Activated CD4-positive, alpha-beta T cell treated with anti-CD3 and anti-CD28 coated beads, Interleukin-2, amount 10 ng/mL, durations not matched to agents 7 days and 5 days (primary cell): Measurements from ENCODE around the gene ALPK3. TPM values are rescaled to one million over a fixed set of nuclear protein-coding genes. Genes with fewer than 3 reads are reported as not detected.

Experiments
- CTCF ChIA-PET: fragments of 350-600 bp; sonication (Branson Sonifier 250); formaldehyde crosslinking; loops from one replicate; lab custom pipeline; 2021; ENCODE audit warnings: antibody characterized with exemption; lab: Charles Lee
- POLR2A ChIA-PET: fragments of 350-600 bp; sonication (Branson Sonifier 250); formaldehyde crosslinking; loops from one replicate; lab custom pipeline; 2021; ENCODE audit warnings: antibody characterized with exemption; lab: Charles Lee
- DNase-seq: peaks from one replicate; pipeline ENCODE4 v3.0.0-alpha.2; 2020
- H3K27ac Mint-ChIP-seq: one replicate; pipeline ENCODE4 v1.8.0; 2021; ENCODE audit warnings: mild to moderate bottlenecking, moderate library complexity, mixed read lengths
- H3K27me3 Mint-ChIP-seq: one replicate; pipeline ENCODE4 v1.8.0; 2021; ENCODE audit warnings: mixed read lengths
- H3K36me3 Mint-ChIP-seq: one replicate; pipeline ENCODE4 v1.8.0; 2021; ENCODE audit warnings: low read depth, mixed read lengths
- H3K4me1 Mint-ChIP-seq: one replicate; pipeline ENCODE4 v1.8.0; 2021; ENCODE audit warnings: mixed read lengths
- H3K4me3 Mint-ChIP-seq: one replicate; pipeline ENCODE4 v1.8.0; 2021; ENCODE audit warnings: mild to moderate bottlenecking, moderate library complexity, mixed read lengths
- H3K9me3 Mint-ChIP-seq: one replicate; pipeline ENCODE4 v1.8.0; 2021; ENCODE audit warnings: mixed read lengths
- total RNA-seq, 2 experiments: library from RNA; stranded (reverse); gene quantifications; one replicate each; pipeline ENCODE4 v1.2.3, GENCODE V29; 2021

The ALPK3 gene
- total RNA-seq, 2 experiments from 2014 or later = 0.15 to 0.27 TPM

GRCh38 chr15:84830036-84830435 is 12.9 kb downstream of the ALPK3 start:
- Mint-ChIP-seq H3K4me1 (no peaks in the 10 kb centered on the region), H3K36me3 (no peaks in the 10 kb centered on the region), H3K27ac (no peak overlapping the region), H3K27me3 (peaks cover 20% of the 10 kb centered on the region), H3K4me3 (no peak overlapping the region), H3K9me3 (no peaks in the 10 kb centered on the region)
- CTCF ChIA-PET = interaction anchor here (1.5 kb wide), 2 partner anchors 13 to 14 kb away, joined by 3 to 4 read pairs; partner anchors contain the start of gene ALPK3
- no peak for DNase-seq
- POLR2A ChIA-PET = no interaction called here

GRCh38 chr15:84831028-84831427 is 13.9 kb downstream of the ALPK3 start:
- Mint-ChIP-seq H3K4me1 (no peaks in the 10 kb centered on the region), H3K9me3 (no peaks in the 10 kb centered on the region), H3K4me3 (no peak overlapping the region), H3K27me3 (peaks cover 20% of the 10 kb centered on the region), H3K36me3 (no peaks in the 10 kb centered on the region), H3K27ac (no peak overlapping the region)
- no peak for DNase-seq
- ChIA-PET CTCF (interaction anchor here (0.6 to 1.5 kb wide), 3 partner anchors 8 to 98 kb away, joined by 3 to 4 read pairs (median 3); partner anchors contain the start of gene ALPK3), POLR2A (no interaction called here)

- peaks cover 25% of the 10 kb centered on the region for H3K27me3 Mint-ChIP-seq
- no peak overlapping the region for H3K4me3 Mint-ChIP-seq
- ChIA-PET CTCF (interaction anchor here (0.6 to 1.5 kb wide), 3 partner anchors 8 to 97 kb away, joined by 3 to 4 read pairs (median 3); partner anchors contain the start of gene ALPK3), POLR2A (no interaction called here)
- no peak overlapping the region for H3K27ac Mint-ChIP-seq
- no peak for DNase-seq
- H3K36me3 Mint-ChIP-seq = no peaks in the 10 kb centered on the region
- no peaks in the 10 kb centered on the region for H3K9me3 Mint-ChIP-seq
- no peaks in the 10 kb centered on the region for H3K4me1 Mint-ChIP-seq
Measured at GRCh38 chr15:84831613-84832012, 14.5 kb downstream of the ALPK3 start.

GRCh38 chr15:84832448-84833040 is 15.4 kb downstream of the ALPK3 start:
- ChIA-PET CTCF (interaction anchor here (0.7 to 1.5 kb wide), 4 partner anchors 10 to 245 kb away, joined by 3 to 4 read pairs (median 3); no protein-coding TSS in a partner anchor), POLR2A (no interaction called here)
- no peak for DNase-seq
- H3K9me3 Mint-ChIP-seq = no peaks in the 10 kb centered on the region
- H3K4me3 Mint-ChIP-seq = no peak overlapping the region
- H3K27me3 Mint-ChIP-seq = peaks cover 28% of the 10 kb centered on the region
- no peaks in the 10 kb centered on the region for H3K36me3 Mint-ChIP-seq
- no peak overlapping the region for H3K27ac Mint-ChIP-seq
- H3K4me1 Mint-ChIP-seq = no peaks in the 10 kb centered on the region

GRCh38 chr15:84833447-84834228 is 16.5 kb downstream of the ALPK3 start:
- Mint-ChIP-seq H3K27ac (no peak overlapping the region), H3K36me3 (no peaks in the 10 kb centered on the region), H3K4me3 (no peak overlapping the region), H3K27me3 (peaks cover 28% of the 10 kb centered on the region), H3K4me1 (no peaks in the 10 kb centered on the region), H3K9me3 (no peaks in the 10 kb centered on the region)
- no peak for DNase-seq
- ChIA-PET CTCF (interaction anchor here (0.6 to 1.5 kb wide), 5 partner anchors 8 to 246 kb away, joined by 3 to 5 read pairs (median 3); no protein-coding TSS in a partner anchor), POLR2A (no interaction called here)

DNA sequence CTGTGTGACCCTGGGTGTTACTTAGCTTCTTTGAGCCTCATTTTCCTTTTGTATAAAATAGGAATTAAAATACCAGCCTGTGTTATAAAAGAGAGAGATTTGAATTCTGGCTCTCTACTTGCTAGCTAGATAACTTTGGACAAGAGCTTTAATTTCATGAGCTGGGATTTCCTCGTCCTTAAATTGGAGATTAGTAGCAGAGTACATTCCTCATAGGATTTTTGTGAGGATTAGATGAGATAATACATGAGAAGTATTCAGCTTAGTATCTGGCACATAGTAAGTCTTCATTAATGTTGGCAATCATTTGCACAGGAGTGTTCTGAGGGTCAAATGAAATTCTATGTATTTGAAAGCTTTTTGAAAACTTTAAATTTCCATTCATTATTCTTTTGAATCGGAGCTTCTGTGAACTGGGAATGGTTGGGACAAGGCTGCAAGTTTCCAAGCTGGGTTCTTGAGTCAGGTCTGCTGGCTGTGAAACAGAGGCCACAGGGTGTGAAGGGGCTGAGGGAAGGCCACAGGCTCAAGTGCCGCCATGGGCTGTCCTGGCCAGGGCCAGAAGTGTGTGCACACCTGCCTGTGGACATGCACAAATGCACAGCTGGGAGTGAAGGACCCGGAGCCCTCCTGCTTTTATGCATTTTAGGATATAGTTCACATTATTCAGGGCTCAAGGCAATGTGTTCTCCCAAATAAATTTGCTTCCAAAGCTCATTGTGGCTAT is 17.2 kb downstream of the ALPK3 start:
- Mint-ChIP-seq H3K36me3 (no peaks in the 10 kb centered on the region), H3K27me3 (peaks cover 28% of the 10 kb centered on the region), H3K27ac (no peak overlapping the region), H3K4me1 (no peaks in the 10 kb centered on the region), H3K9me3 (no peaks in the 10 kb centered on the region), H3K4me3 (no peak overlapping the region)
- ChIA-PET CTCF (interaction anchor here (0.6 to 1.5 kb wide), 6 partner anchors 9 to 247 kb away, joined by 3 to 5 read pairs (median 3); no protein-coding TSS in a partner anchor), POLR2A (no interaction called here)
- DNase-seq = no peak

DNA sequence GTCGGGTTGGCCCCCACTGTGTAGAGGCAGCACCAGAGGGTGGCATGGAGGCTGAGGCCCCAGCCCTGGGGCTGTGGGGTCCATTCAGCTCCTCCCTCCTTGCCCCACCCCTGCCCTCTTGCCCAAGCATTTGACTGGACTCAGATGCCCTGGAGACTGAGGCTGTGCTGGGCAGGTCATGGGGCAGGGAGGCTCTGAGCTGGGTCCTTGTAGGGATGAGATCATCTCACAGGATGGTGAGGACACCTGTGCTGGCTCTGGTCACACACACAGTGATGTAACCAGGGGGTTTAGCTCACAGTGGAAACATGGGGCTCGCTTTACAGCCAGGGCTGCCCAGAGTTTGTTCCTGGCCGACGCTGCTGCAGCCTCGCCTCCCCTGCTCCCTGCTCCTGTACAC is 17.8 kb downstream of the ALPK3 start:
- CTCF ChIA-PET = interaction anchor here (0.5 to 1.5 kb wide), 4 partner anchors 10 to 211 kb away, joined by 3 to 5 read pairs (median 4); no protein-coding TSS in a partner anchor

GRCh38 chr15:84835661-84836337 is 18.6 kb downstream of the ALPK3 start:
- no peak overlapping the region for H3K27ac Mint-ChIP-seq
- no peaks in the 10 kb centered on the region for H3K9me3 Mint-ChIP-seq
- no peaks in the 10 kb centered on the region for H3K4me1 Mint-ChIP-seq
- ChIA-PET CTCF (interaction anchor here (0.5 to 1.2 kb wide), 4 partner anchors 9 to 212 kb away, joined by 3 read pairs; no protein-coding TSS in a partner anchor), POLR2A (no interaction called here)
- no peak overlapping the region for H3K4me3 Mint-ChIP-seq
- no peaks in the 10 kb centered on the region for H3K36me3 Mint-ChIP-seq
- peaks cover 23% of the 10 kb centered on the region for H3K27me3 Mint-ChIP-seq
- no peak for DNase-seq

More for the DNA sequence above, 17.8 kb downstream of the ALPK3 start:
- DNase-seq = no peak
- H3K27ac Mint-ChIP-seq = no peak overlapping the region
- no peaks in the 10 kb centered on the region for H3K9me3 Mint-ChIP-seq
- H3K27me3 Mint-ChIP-seq = peaks cover 28% of the 10 kb centered on the region
- POLR2A ChIA-PET = no interaction called here
- no peaks in the 10 kb centered on the region for H3K4me1 Mint-ChIP-seq
- no peaks in the 10 kb centered on the region for H3K36me3 Mint-ChIP-seq
- H3K4me3 Mint-ChIP-seq = no peak overlapping the region

DNA sequence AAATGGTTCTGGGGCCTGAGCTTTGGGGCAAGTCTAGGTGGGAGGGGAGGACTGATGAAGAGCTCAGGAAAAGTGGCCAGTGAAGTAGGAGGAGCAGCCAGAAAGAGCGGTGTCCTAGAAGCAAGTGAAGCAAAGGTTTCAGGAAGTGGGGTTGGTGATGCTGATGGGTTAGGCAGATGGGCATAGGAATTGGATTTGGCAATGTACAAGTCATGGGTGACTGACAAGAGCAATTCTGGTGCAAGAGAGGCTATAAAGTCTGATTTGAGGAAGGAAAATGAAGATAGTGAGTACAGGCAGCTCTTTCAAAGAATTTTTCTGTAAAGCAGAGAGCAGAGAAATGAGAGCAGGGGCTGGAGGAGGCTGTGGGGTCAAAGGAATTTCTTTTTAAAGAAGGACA is 19.7 kb downstream of the ALPK3 start:
- peaks cover 18% of the 10 kb centered on the region for H3K27me3 Mint-ChIP-seq
- no peaks in the 10 kb centered on the region for H3K36me3 Mint-ChIP-seq
- DNase-seq = no peak
- no peak overlapping the region for H3K27ac Mint-ChIP-seq
- ChIA-PET POLR2A (no interaction called here), CTCF (interaction anchor here (0.6 to 1.3 kb wide), 4 partner anchors 10 to 205 kb away, joined by 3 read pairs; no protein-coding TSS in a partner anchor)
- H3K9me3 Mint-ChIP-seq = no peaks in the 10 kb centered on the region
- H3K4me3 Mint-ChIP-seq = no peak overlapping the region
- H3K4me1 Mint-ChIP-seq = no peaks in the 10 kb centered on the region

DNA sequence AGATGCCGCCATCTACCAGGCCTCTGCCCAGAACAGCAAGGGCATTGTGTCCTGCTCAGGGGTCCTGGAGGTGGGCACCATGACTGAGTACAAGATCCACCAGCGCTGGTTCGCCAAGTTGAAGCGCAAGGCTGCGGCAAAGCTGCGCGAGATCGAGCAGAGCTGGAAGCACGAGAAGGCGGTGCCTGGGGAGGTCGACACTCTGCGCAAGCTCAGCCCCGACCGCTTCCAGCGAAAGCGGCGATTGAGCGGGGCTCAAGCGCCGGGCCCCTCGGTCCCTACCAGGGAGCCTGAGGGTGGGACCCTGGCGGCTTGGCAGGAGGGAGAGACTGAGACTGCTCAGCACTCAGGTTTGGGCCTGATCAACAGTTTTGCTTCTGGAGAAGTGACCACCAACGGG is 22.6 kb downstream of the ALPK3 start:
- no peak for DNase-seq
- CTCF ChIA-PET = interaction anchor here (0.5 to 0.8 kb wide), 2 partner anchors 9 to 44 kb away, joined by 3 read pairs; no protein-coding TSS in a partner anchor
- H3K36me3 Mint-ChIP-seq = no peaks in the 10 kb centered on the region
- no peaks in the 10 kb centered on the region for H3K4me1 Mint-ChIP-seq
- H3K27me3 Mint-ChIP-seq = peaks cover 8% of the 10 kb centered on the region
- no peak overlapping the region for H3K27ac Mint-ChIP-seq
- H3K4me3 Mint-ChIP-seq = no peak overlapping the region
- POLR2A ChIA-PET = no interaction called here
- no peaks in the 10 kb centered on the region for H3K9me3 Mint-ChIP-seq

GRCh38 chr15:84840255-84840654 is 23.1 kb downstream of the ALPK3 start:
- Mint-ChIP-seq H3K9me3 (no peaks in the 10 kb centered on the region), H3K4me1 (no peaks in the 10 kb centered on the region), H3K27ac (no peak overlapping the region), H3K4me3 (no peak overlapping the region), H3K27me3 (peaks cover 8% of the 10 kb centered on the region), H3K36me3 (no peaks in the 10 kb centered on the region)
- POLR2A ChIA-PET = no interaction called here
- CTCF ChIA-PET = interaction anchor here (0.8 kb wide), 1 partner anchor 43 kb away, joined by 3 read pairs; no protein-coding TSS in a partner anchor
- no peak for DNase-seq
